HepG2 (cell line): ENCODE results near the gene LRRC3. TPM values are rescaled to one million over a fixed set of nuclear protein-coding genes. Genes with fewer than 3 reads are reported as not detected.

Source experiments
- ATAC-seq: fragments of 200-7000 bp; cut with Tn5 transposase; 3 replicates; pipeline ENCODE4 v1.9.1; 2020; ENCODE audit warnings: mild to moderate bottlenecking, moderate library complexity
- BruUV-seq: library from RNA; stranded (reverse); fragments of 400-500 nt; replicated peaks from 2 replicates; lab custom pipeline; 2021; lab: Mats Ljungman, UMichigan
- CTCF ChIA-PET: fragments of 300-600 bp; formaldehyde crosslinking; extraction: SDS; loops from one replicate; lab custom pipeline; 2021; ENCODE audit warnings: low total read pairs, inconsistent platforms, low intra/inter-chr PET ratio; lab: Yijun Ruan, JAX
- POLR2A ChIA-PET: fragments of 350-600 bp; sonication (Branson Sonifier 250); formaldehyde crosslinking; loops from one replicate; lab custom pipeline; 2020; ENCODE audit warnings: antibody characterized with exemption, inconsistent platforms; lab: Yijun Ruan, JAX
- DNase-seq: peaks from one replicate; pipeline ENCODE4 v3.0.0-alpha.2; 2015; ENCODE audit warnings: low spot score
- FAIRE-seq: peaks from 3 replicates; lab custom pipeline; 2011; peaks lifted over from hg19 to GRCh38; lab: Jason Lieb, UNC
- H2AFZ ChIP-seq: one replicate; pipeline ENCODE4 v1.6.1; 2011; ENCODE audit warnings: low read length, inconsistent platforms
- H3K27ac ChIP-seq: fragments of 300-600 bp; 3 replicates; pipeline ENCODE4 v1.8.0; 2011; ENCODE audit warnings: mixed run types, mild to moderate bottlenecking, mixed read lengths, low read length, inconsistent platforms; ENCODE audit not compliant: insufficient read depth; ENCODE audit errors: extremely low read length
- H3K27me3 ChIP-seq, 2 experiments: fragments of 200-600 bp in 1 of 2; 2 replicates in 1 of 2; 3 replicates in 1 of 2; pipeline versions ENCODE4 v1.6.0 to v1.8.0; 2011; ENCODE audit warnings: low read length in 2 of 2, mild to moderate bottlenecking in 2 of 2, moderate library complexity in 2 of 2, inconsistent platforms in 1 of 2; ENCODE audit not compliant: insufficient read depth in 2 of 2, control insufficient read depth in 1 of 2
- H3K36me3 ChIP-seq, 2 experiments: fragments of 200-600 bp in 1 of 2; replicated peaks in 1 of 2; 2 replicates in 1 of 2; 3 replicates in 1 of 2; pipeline versions ENCODE4 v1.5.1 to v1.8.0; 2011; ENCODE audit warnings: low read length in 2 of 2, inconsistent platforms in 1 of 2; ENCODE audit not compliant: insufficient read depth in 2 of 2, control insufficient read depth in 1 of 2
- H3K4me1 ChIP-seq: 2 replicates; pipeline ENCODE4 v1.5.1; 2012; ENCODE audit warnings: low read length, inconsistent platforms; ENCODE audit not compliant: insufficient read depth
- H3K4me2 ChIP-seq: 2 replicates; pipeline ENCODE4 v1.6.0; 2011; ENCODE audit warnings: low read depth, low read length, inconsistent platforms
- H3K4me3 ChIP-seq, 3 experiments: fragments of 200-600 bp in 1 of 3; sonication (generic), shearing (Covaris generic) in 1 of 3; replicated peaks in 1 of 3; 2 replicates each; pipeline ENCODE4 v1.5.1; 2011 to 2016; ENCODE audit warnings: low read length in 3 of 3, inconsistent platforms in 2 of 3, low read depth in 2 of 3, mild to moderate bottlenecking in 2 of 3, control low read depth in 1 of 3, mixed read lengths in 1 of 3; ENCODE audit not compliant: insufficient read depth in 1 of 3
- H3K79me2 ChIP-seq: one replicate; pipeline ENCODE4 v1.6.1; 2011; ENCODE audit warnings: low read length, inconsistent platforms; ENCODE audit not compliant: insufficient read depth
- H3K9ac ChIP-seq: 2 replicates; pipeline ENCODE4 v1.6.0; 2011; ENCODE audit warnings: mild to moderate bottlenecking, low read depth, low read length, inconsistent platforms; ENCODE audit not compliant: insufficient read depth
- H3K9me3 ChIP-seq: 2 replicates; pipeline ENCODE4 v1.5.1; 2012; ENCODE audit warnings: mild to moderate bottlenecking, low read length
- H4K20me1 ChIP-seq: 2 replicates; pipeline ENCODE4 v1.6.0; 2011; ENCODE audit warnings: inconsistent platforms, mild to moderate bottlenecking, low read length, moderate library complexity; ENCODE audit not compliant: insufficient read depth
- ZNF687 ChIP-seq: sonication (generic); formaldehyde crosslinking; IDR thresholded peaks from 2 replicates; pipeline ENCODE4 v1.5.1; 2020; ENCODE audit warnings: mild to moderate bottlenecking, missing genetic modification reagents, moderate library complexity
- ZNF792 ChIP-seq: IDR thresholded peaks from 2 replicates; pipeline ENCODE4 v1.6.1; 2016
- WGBS: methylation state at CpG from one replicate; pipeline ENCODE4 v1.1.6; 2017; ENCODE audit warnings: low lambda C conversion rate; 5-methylcytosine and 5-hydroxymethylcytosine counted together
- in situ Hi-C: cut with HindIII; loops from 2 replicates; pipeline ENCODE4 v1.10.0; 2017; ENCODE audit warnings: low pct_unique_long_range_greater_than_20kb; ENCODE audit not compliant: extremely low pct_ligation_motif_present
- intact Hi-C: fragments of 100-400 bp; cut with micrococcal nuclease; formaldehyde crosslinking; loops from one replicate; pipeline ENCODE4 v1.10.0; 2022; ENCODE audit not compliant: unreplicated experiment
- polyA plus RNA-seq, 8 experiments: library from polyadenylated mRNA; depleted of rRNA in 3 of 8; stranded (reverse) in 7 of 8; unstranded in 1 of 8; fragments of >200 nt; fragmentation: Illumina TruSeq in 4 of 8; extraction: Trizol in 4 of 8; gene quantifications; 2 replicates each; pipeline versions ENCODE4 v1.2.1 to v1.2.3, GENCODE V29; 2011 to 2016; ENCODE audit warnings: low read depth in 4 of 8, missing spikeins in 1 of 8, mixed read lengths in 1 of 8; ENCODE audit not compliant: insufficient read depth in 1 of 8
- total RNA-seq, 5 experiments: library from RNA; depleted of rRNA; stranded (reverse); fragments of >200 nt; fragmentation: Illumina TruSeq; extraction: Trizol; gene quantifications; 2 replicates each; pipeline ENCODE4 v1.2.3, GENCODE V29; 2016; ENCODE audit warnings: low read depth in 1 of 5

LRRC3 gene
- total and polyA plus RNA-seq, 2 of the 13 experiments (the other 11 are each of a cell fraction or from before 2014, with no cell fraction given), result 4.8 to 16.5 TPM

- TF ChIP-seq ZNF687 (CRISPR knock-in tag) (peak; percentile 23; the same call in 1 of the 2 replicates), ZNF792 (CRISPR knock-in tag) (no peak)
- H3K4me2 ChIP-seq, result no peak overlapping the region
- no peak overlapping the region for H3K27ac ChIP-seq
- intact Hi-C loops (loop anchor here (10.0 kb wide), 1 partner anchor 68 kb away; no protein-coding TSS in a partner anchor), in situ Hi-C loops (no loop called here)
- no peak overlapping the region for H3K4me3 ChIP-seq
- H3K27me3 ChIP-seq, result peaks cover 4 to 26% of the 10 kb centered on the region in 2 experiments; a peak in 4 of 5 replicates
- BruUV-seq, result no TSS peak
- ChIA-PET CTCF (no interaction called here), POLR2A (no interaction called here)
- peaks cover 2% of the 10 kb centered on the region for H3K4me1 ChIP-seq
- no peaks in the 10 kb centered on the region for H4K20me1 ChIP-seq
- FAIRE-seq (no peak), DNase-seq (no peak), ATAC-seq (peak; percentile 28; the same call in 2 of the 3 replicates)
- 51% methylated on average over 16 of the region's 34 CpGs for WGBS
- no peak overlapping the region for H2AFZ ChIP-seq
- H3K9ac ChIP-seq, result no peak overlapping the region
- peaks cover 6% of the 10 kb centered on the region; the same call in 1 of the 2 replicates for H3K9me3 ChIP-seq
- no peaks in the 10 kb centered on the region for H3K79me2 ChIP-seq
- no peaks in the 10 kb centered on the region for H3K36me3 ChIP-seq
These were observed 22.2 kb upstream of the LRRC3 start for GRCh38 chr21:44432841-44433790.
